Lung (tissue), 12 donors: ENCODE data around the gene SPATS2L. TPM values are rescaled to one million over a fixed set of nuclear protein-coding genes. Genes with fewer than 3 reads are reported as not detected.
A peak's percentile ranks its signal among the peaks of the same experiment; 100 is the strongest.

Experiments used
- ATAC-seq: fragments of 200-7000 bp; cut with Tn5 transposase; one replicate; pipeline ENCODE4 v1.9.1; 2020; ENCODE audit warnings: moderate number of reproducible peaks; ENCODE audit not compliant: insufficient read depth, low FRiP score
- DNase-seq, 3 donors: peaks; one replicate each; pipeline ENCODE4 v3.0.0-alpha.2; 2013 to 2017
- H3K27ac ChIP-seq, 2 donors: one replicate each; pipeline ENCODE4 v1.5.1; 2013; ENCODE audit warnings: mild to moderate bottlenecking in 2 of 2, moderate library complexity in 2 of 2, control low read depth in 1 of 2, inconsistent platforms in 1 of 2, low read depth in 1 of 2, low read length in 1 of 2
- H3K27me3 ChIP-seq, 3 donors: one replicate each; pipeline ENCODE4 v1.5.1; 2013; ENCODE audit warnings: low read length in 2 of 3; ENCODE audit not compliant: control insufficient read depth in 3 of 3, insufficient read depth in 3 of 3
- H3K36me3 ChIP-seq, 4 donors: one replicate each; pipeline ENCODE4 v1.5.1; 2013; ENCODE audit warnings: low read length in 4 of 4, mild to moderate bottlenecking in 1 of 4, moderate library complexity in 1 of 4; ENCODE audit not compliant: control insufficient read depth in 4 of 4, insufficient read depth in 4 of 4
- H3K4me1 ChIP-seq, 5 donors: one replicate each; pipeline ENCODE4 v1.5.1; 2013; ENCODE audit warnings: low read length in 5 of 5, mild to moderate bottlenecking in 2 of 5, moderate library complexity in 1 of 5; ENCODE audit not compliant: control insufficient read depth in 5 of 5, insufficient read depth in 5 of 5
- H3K4me3 ChIP-seq: one replicate; pipeline ENCODE4 v1.5.1; 2013; ENCODE audit warnings: mild to moderate bottlenecking, control low read depth, moderate library complexity
- H3K9ac ChIP-seq, 2 donors: one replicate each; pipeline ENCODE4 v1.5.1; 2013; ENCODE audit warnings: low read length in 2 of 2, control low read depth in 1 of 2; ENCODE audit not compliant: insufficient read depth in 1 of 2
- H3K9me3 ChIP-seq, 4 donors: one replicate each; pipeline ENCODE4 v1.5.1; 2013; ENCODE audit warnings: low read length in 3 of 4, mild to moderate bottlenecking in 1 of 4, moderate library complexity in 1 of 4; ENCODE audit not compliant: control insufficient read depth in 4 of 4, insufficient read depth in 3 of 4
- CTCF ChIP-seq: IDR thresholded peaks from 2 replicates; pipeline ENCODE4 v1.5.1; 2012; ENCODE audit warnings: mild to moderate bottlenecking; ENCODE audit errors: control extremely low read depth, extremely low read depth
- WGBS, 2 donors: extraction: QIAGEN DNeasy Blood & Tissue Kit; methylation state at CpG; one replicate each; pipeline ENCODE4 v1.1.7; 2013; 5-methylcytosine and 5-hydroxymethylcytosine counted together
- polyA plus RNA-seq, 2 donors: library from polyadenylated mRNA; stranded (reverse); fragments of 200-250 nt; gene quantifications; one replicate each; pipeline ENCODE4 v1.2.1, GENCODE V29; 2013
- total RNA-seq, 2 donors: library from RNA; depleted of rRNA in 1 of 2; stranded (reverse); fragments of >200 nt in 1 of 2; gene quantifications; one replicate each; pipeline ENCODE4 v1.2.1, GENCODE V29; 2014 to 2021
- donor health status: control.
- donor health status: control.
- donor health status: Bipolar disorder and iron deficiency.
- donor health status: healthy.
- donor health status: DM: yes; HTN: yes; CAD: no.

SPATS2L gene
- total and polyA plus RNA-seq, 4 donors: 30.5 to 96.8 (median 57.2) TPM

DNA sequence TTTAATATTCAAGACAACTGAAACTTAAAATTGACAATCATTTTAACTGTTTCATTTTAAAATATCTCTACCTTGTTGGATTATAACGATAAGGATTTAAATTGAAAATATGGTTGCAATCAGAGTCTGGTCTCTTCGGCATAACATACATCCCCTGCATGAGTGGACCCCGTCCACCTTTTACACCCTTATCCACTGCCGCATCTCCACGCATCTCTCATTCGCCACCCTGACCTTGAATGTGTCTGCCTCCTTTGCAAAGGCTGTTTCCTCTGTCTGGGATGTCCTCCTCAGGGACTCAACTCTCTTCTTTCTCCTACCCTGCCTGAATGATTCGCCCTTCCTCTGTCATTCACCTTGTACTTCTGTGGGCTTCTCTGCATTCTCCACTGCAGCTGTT lies 87.6 kb downstream of the SPATS2L start:
- no peak overlapping the region for H3K9ac ChIP-seq
- no peak overlapping the region for H3K27ac ChIP-seq
- peaks cover 6 to 15% (median 12%) of the 10 kb centered on the region in 4 donors for H3K36me3 ChIP-seq
- peaks cover 0 to 2% (median 0%) of the 10 kb centered on the region in 5 donors for H3K4me1 ChIP-seq
- DNase-seq (no peak), ATAC-seq (no peak)
- no peaks in the 10 kb centered on the region for H3K9me3 ChIP-seq
- 97 to 98% methylated on average over 7 of the region's 7 CpGs for WGBS, 2 donors
- H3K4me3 ChIP-seq: no peak overlapping the region
- no peak for TF ChIP-seq CTCF
- no peaks in the 10 kb centered on the region for H3K27me3 ChIP-seq

DNA sequence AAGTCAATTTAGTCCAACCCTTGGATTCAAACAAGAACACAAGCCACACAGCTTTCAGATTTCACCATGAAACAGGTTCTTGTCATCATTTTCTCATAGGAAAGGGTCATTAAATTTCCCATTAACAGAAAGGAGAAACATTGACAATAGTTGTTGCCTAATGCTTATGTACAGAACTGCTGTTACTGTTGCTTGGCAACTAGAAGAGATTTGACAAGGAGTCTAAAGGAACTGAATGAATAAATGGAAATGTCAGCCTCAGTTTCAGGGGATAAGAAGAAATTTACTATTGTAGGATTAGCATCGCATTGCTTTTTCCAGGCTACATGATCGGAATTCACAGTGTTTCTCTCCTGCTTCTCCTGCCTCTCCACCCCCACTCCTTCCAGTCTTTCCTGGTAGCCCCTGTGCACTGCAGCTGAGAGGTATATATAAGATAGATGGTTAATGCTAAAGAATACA lies 90.3 kb downstream of the SPATS2L start:
- Histone ChIP-seq H3K9me3 (no peaks in the 10 kb centered on the region), H3K4me1 (peaks cover 0 to 2% (median 0%) of the 10 kb centered on the region in 5 donors), H3K27me3 (no peaks in the 10 kb centered on the region), H3K4me3 (no peak overlapping the region), H3K36me3 (peaks cover 0 to 2% (median 0%) of the 10 kb centered on the region in 4 donors), H3K27ac (no peak overlapping the region), H3K9ac (no peak overlapping the region)
- TF ChIP-seq CTCF: no peak
- ATAC-seq (no peak), DNase-seq (peak in 2 of 3 donors; percentile 48 to 55)
- 85 to 98% methylated on average over 2 of the region's 2 CpGs for WGBS, 2 donors

GRCh38 chr2:200397785-200398184 lies 91.3 kb downstream of the SPATS2L start:
- Histone ChIP-seq H3K4me3 (no peak overlapping the region), H3K36me3 (peaks cover 0 to 1% (median 0%) of the 10 kb centered on the region in 4 donors), H3K27ac (no peak overlapping the region), H3K9me3 (no peaks in the 10 kb centered on the region), H3K27me3 (no peaks in the 10 kb centered on the region), H3K4me1 (peaks cover 0 to 4% (median 0%) of the 10 kb centered on the region in 5 donors), H3K9ac (no peak overlapping the region)
- DNase-seq: no peak
- WGBS, 2 donors: 83 to 87% methylated on average over 4 of the region's 4 CpGs
- TF ChIP-seq CTCF: no peak
- no peak for ATAC-seq

DNA sequence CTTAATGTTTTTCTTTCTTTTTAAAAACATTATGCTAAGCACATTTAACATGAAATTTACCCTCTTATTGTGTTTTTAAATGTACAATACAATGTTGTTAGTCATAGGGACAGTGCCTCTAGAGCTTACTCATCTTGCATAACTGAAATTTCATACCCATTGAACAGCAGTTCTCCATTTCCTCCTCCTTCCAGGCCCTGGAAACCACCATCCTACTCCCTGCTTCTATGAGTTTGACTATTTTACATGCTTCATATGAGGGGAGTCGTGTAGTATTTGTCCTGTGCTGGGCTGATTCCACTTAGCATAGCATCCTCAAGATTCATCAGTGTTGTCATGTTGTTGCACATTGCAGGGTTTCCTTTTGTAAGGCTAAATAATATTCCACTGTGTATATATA lies 92.6 kb downstream of the SPATS2L start:
- ATAC-seq (no peak), DNase-seq (no peak)
- H3K9me3 ChIP-seq: no peaks in the 10 kb centered on the region
- H3K9ac ChIP-seq: no peak overlapping the region
- peaks cover 0 to 1% (median 0%) of the 10 kb centered on the region in 4 donors for H3K36me3 ChIP-seq
- peaks cover 0 to 4% (median 0%) of the 10 kb centered on the region in 5 donors for H3K4me1 ChIP-seq
- H3K27ac ChIP-seq: no peak overlapping the region
- TF ChIP-seq CTCF: no peak
- no peak overlapping the region for H3K4me3 ChIP-seq
- WGBS, 2 donors: 92 to 93% methylated on average over 1 of the region's 1 CpG
- no peaks in the 10 kb centered on the region for H3K27me3 ChIP-seq
